ENCODE results near the gene SLC2A5. TPM values are rescaled to one million over a fixed set of nuclear protein-coding genes. Genes with fewer than 3 reads are reported as not detected.

The SLC2A5 gene
- total RNA-seq, 1 experiment from 2014 or later = not detected

GRCh38 chr1:9052272-9053049 lies 17.0 kb downstream of the SLC2A5 start:
- Histone ChIP-seq H3K27me3 (ENCODE audit: insufficient read depth, low read depth) (no peaks in the 10 kb centered on the region), H4K20me1 (ENCODE audit: insufficient read depth) (no peaks in the 10 kb centered on the region), H3K4me2 (no peak overlapping the region), H3K36me3 (ENCODE audit: low read depth) (no peaks in the 10 kb centered on the region), H3K27ac (no peak overlapping the region), H3F3A (ENCODE audit: insufficient read depth, low read depth) (no peaks in the 10 kb centered on the region), H3K9me2 (ENCODE audit: insufficient read depth) (no peaks in the 10 kb centered on the region), H3K9me3 (ENCODE audit: insufficient read depth, low read depth) (no peaks in the 10 kb centered on the region), H3K4me1 (replicated peaks; ENCODE audit: insufficient read depth) (no peaks in the 10 kb centered on the region), H3K79me2 (ENCODE audit: low read depth) (no peaks in the 10 kb centered on the region), H2AFZ (no peak overlapping the region), H3K4me3 (no peak overlapping the region)
- BruUV-seq (replicated peaks) = no TSS peak
- POLR2A ChIA-PET (ENCODE audit: unreplicated experiment) = no interaction called here
- CTCF ChIA-PET = no interaction called here
- intact Hi-C loops (cut with micrococcal nuclease; ENCODE audit: unreplicated experiment) = no loop called here
- no peak for DNase-seq
- TF ChIP-seq CTCF (conservative IDR thresholded peaks at IDR 0.05) (no peak), EZH2 (IDR thresholded peaks at IDR 0.05; ENCODE audit: low read depth) (no peak)

- DNase-seq = no peak
- intact Hi-C loops (cut with micrococcal nuclease; ENCODE audit: unreplicated experiment) = no loop called here
- H3K9me2 ChIP-seq (ENCODE audit: insufficient read depth) = no peaks in the 10 kb centered on the region
- TF ChIP-seq CTCF (conservative IDR thresholded peaks at IDR 0.05) (no peak), EZH2 (IDR thresholded peaks at IDR 0.05; ENCODE audit: low read depth) (no peak)
- H3K4me2 ChIP-seq = no peak overlapping the region
- no peaks in the 10 kb centered on the region for H4K20me1 ChIP-seq (ENCODE audit: insufficient read depth)
- H3K36me3 ChIP-seq (ENCODE audit: low read depth) = no peaks in the 10 kb centered on the region
- no peaks in the 10 kb centered on the region for H3F3A ChIP-seq (ENCODE audit: insufficient read depth, low read depth)
- BruUV-seq (replicated peaks) = no TSS peak
- no peaks in the 10 kb centered on the region for H3K27me3 ChIP-seq (ENCODE audit: insufficient read depth, low read depth)
- H3K4me1 ChIP-seq (replicated peaks; ENCODE audit: insufficient read depth) = no peaks in the 10 kb centered on the region
- no peaks in the 10 kb centered on the region for H3K9me3 ChIP-seq (ENCODE audit: insufficient read depth, low read depth)
- no peak overlapping the region for H3K4me3 ChIP-seq
- no peaks in the 10 kb centered on the region for H3K79me2 ChIP-seq (ENCODE audit: low read depth)
- ChIA-PET CTCF (no interaction called here), POLR2A (ENCODE audit: unreplicated experiment) (no interaction called here)
- H3K27ac ChIP-seq = no peak overlapping the region
- no peak overlapping the region for H2AFZ ChIP-seq
These were observed 18.1 kb downstream of the SLC2A5 start for GRCh38 chr1:9051379-9051778.

- H3F3A ChIP-seq (ENCODE audit: insufficient read depth, low read depth) = no peaks in the 10 kb centered on the region
- ChIA-PET CTCF (interaction anchor here (0.6 kb wide), 1 partner anchor 509 kb away, joined by 5 read pairs; no protein-coding TSS in a partner anchor), POLR2A (ENCODE audit: unreplicated experiment) (no interaction called here)
- no peaks in the 10 kb centered on the region for H4K20me1 ChIP-seq (ENCODE audit: insufficient read depth)
- no peaks in the 10 kb centered on the region for H3K9me3 ChIP-seq (ENCODE audit: insufficient read depth, low read depth)
- no peak overlapping the region for H3K4me3 ChIP-seq
- H3K36me3 ChIP-seq (ENCODE audit: low read depth) = no peaks in the 10 kb centered on the region
- H3K27ac ChIP-seq = no peak overlapping the region
- no peak for TF ChIP-seq EZH2 (IDR thresholded peaks at IDR 0.05; ENCODE audit: low read depth)
- no peak for TF ChIP-seq CTCF (conservative IDR thresholded peaks at IDR 0.05)
- H3K9me2 ChIP-seq (ENCODE audit: insufficient read depth) = no peaks in the 10 kb centered on the region
- no peaks in the 10 kb centered on the region for H3K4me1 ChIP-seq (replicated peaks; ENCODE audit: insufficient read depth)
- no peak overlapping the region for H2AFZ ChIP-seq
- no TSS peak for BruUV-seq (replicated peaks)
- intact Hi-C loops (cut with micrococcal nuclease; ENCODE audit: unreplicated experiment) = no loop called here
- no peak for DNase-seq
- H3K79me2 ChIP-seq (ENCODE audit: low read depth) = no peaks in the 10 kb centered on the region
- H3K27me3 ChIP-seq (ENCODE audit: insufficient read depth, low read depth) = no peaks in the 10 kb centered on the region
- no peak overlapping the region for H3K4me2 ChIP-seq
These were observed 18.6 kb downstream of the SLC2A5 start for GRCh38 chr1:9050803-9051202.

All from PC-9 (cell line).